Measurements from ENCODE around the gene MAML3.

MAML3 gene

DNA sequence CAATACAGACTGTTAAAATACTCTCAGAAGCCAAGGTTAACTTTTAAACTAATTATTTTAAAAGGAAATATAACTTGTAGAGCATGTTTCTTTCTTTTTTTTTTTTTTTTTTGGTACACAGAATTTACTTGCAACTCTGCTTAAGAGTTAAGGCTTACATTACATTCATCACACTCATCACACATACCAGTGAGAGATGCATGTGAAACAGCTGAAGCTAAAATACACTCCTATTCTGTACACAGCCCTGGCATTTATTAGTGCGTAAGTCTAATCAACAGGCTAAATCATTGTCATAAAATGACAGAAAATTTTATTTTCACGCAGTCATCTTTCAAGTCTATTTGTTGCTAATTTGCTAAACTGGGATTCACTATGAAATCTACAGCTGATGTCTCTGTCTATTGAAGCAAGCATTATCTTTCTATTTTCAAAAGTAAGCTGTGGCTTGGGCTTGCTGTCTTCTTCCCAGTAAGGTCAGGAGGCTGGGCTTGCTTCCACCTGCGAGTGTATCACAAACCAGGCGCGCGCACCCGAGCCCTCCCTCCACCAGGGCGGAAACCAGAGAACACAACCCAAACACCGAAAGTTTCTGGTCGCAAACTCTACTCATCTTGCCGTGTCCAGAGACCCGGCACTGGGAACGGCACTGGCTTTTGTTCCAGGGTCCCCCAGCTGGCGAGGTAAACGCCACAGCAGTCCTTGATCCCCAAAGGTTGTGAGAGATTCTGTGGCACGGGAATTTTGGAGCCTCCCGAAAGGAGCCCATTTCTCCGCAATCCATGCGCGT lies 3.9 kb downstream of the MAML3 start:
- Histone ChIP-seq H3K4me1 (ENCODE audit: insufficient read depth, low read length) (peaks cover 12% of the 10 kb centered on the region), H3K9ac (ENCODE audit: low read depth, low read length) (peak overlapping the region; percentile 94), H3K9me3 (ENCODE audit: control insufficient read depth, insufficient read depth, low read length) (no peaks in the 10 kb centered on the region), H3K36me3 (ENCODE audit: insufficient read depth, low read length) (no peaks in the 10 kb centered on the region)

DNA sequence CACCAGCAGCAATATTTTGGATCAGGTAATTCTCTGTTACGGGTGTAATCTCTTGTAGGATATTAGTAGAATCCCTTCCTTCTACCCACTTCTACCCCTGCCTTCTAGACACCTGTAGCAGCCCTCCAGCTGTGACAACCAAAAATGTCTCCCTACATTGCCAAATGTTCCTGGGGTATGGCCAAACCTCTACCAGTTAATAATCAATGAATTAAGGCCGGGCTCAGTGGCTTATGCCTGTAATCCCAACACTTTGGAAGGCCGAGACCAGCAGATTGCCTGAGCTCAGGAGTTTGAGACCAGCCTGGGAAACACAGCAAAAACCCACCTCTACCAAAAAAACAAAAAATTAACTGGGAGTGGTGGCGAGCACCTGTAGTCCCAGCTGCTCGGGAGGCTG lies 9.9 kb downstream of the MAML3 start:
- Histone ChIP-seq H3K9me3 (ENCODE audit: control insufficient read depth, insufficient read depth, low read length) (no peaks in the 10 kb centered on the region), H3K9ac (ENCODE audit: low read depth, low read length) (no peak overlapping the region), H3K4me1 (ENCODE audit: insufficient read depth, low read length) (peaks cover 15% of the 10 kb centered on the region), H3K36me3 (ENCODE audit: insufficient read depth, low read length) (no peaks in the 10 kb centered on the region)

- H3K9ac ChIP-seq (ENCODE audit: low read depth, low read length), result no peak overlapping the region
- H3K9me3 ChIP-seq (ENCODE audit: control insufficient read depth, insufficient read depth, low read length), result no peaks in the 10 kb centered on the region
- peaks cover 28% of the 10 kb centered on the region for H3K4me1 ChIP-seq (ENCODE audit: insufficient read depth, low read length)
- H3K36me3 ChIP-seq (ENCODE audit: insufficient read depth, low read length), result no peaks in the 10 kb centered on the region
Measured at GRCh38 chr4:140141210-140141835, 12.7 kb downstream of the MAML3 start.

DNA sequence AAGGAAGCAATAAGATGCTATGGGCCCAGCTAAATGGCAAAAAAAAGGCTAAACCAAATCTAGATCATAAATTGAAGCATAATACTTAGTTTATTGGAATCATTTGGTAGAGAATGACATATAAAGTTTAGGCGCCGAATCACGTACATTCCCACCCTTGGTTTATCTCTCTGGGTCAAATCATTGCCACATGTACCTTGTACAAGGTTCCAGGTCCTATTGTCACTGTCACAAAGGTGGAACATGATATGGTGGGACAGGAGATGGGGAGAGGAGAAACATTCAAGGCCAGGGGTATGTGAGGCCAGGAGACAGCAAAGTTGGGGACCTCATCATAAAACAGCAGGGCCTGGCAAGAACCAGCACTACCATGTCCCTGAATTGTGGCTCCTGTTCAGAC lies 13.4 kb downstream of the MAML3 start:
- Histone ChIP-seq H3K9ac (ENCODE audit: low read depth, low read length) (no peak overlapping the region), H3K36me3 (ENCODE audit: insufficient read depth, low read length) (no peaks in the 10 kb centered on the region), H3K9me3 (ENCODE audit: control insufficient read depth, insufficient read depth, low read length) (no peaks in the 10 kb centered on the region), H3K4me1 (ENCODE audit: insufficient read depth, low read length) (peaks cover 35% of the 10 kb centered on the region)

- no peak overlapping the region for H3K9ac ChIP-seq (ENCODE audit: low read depth, low read length)
- no peaks in the 10 kb centered on the region for H3K36me3 ChIP-seq (ENCODE audit: insufficient read depth, low read length)
- H3K9me3 ChIP-seq (ENCODE audit: control insufficient read depth, insufficient read depth, low read length), result no peaks in the 10 kb centered on the region
- H3K4me1 ChIP-seq (ENCODE audit: insufficient read depth, low read length), result peaks cover 36% of the 10 kb centered on the region
Measured at GRCh38 chr4:140138428-140138827, 15.6 kb downstream of the MAML3 start.

DNA sequence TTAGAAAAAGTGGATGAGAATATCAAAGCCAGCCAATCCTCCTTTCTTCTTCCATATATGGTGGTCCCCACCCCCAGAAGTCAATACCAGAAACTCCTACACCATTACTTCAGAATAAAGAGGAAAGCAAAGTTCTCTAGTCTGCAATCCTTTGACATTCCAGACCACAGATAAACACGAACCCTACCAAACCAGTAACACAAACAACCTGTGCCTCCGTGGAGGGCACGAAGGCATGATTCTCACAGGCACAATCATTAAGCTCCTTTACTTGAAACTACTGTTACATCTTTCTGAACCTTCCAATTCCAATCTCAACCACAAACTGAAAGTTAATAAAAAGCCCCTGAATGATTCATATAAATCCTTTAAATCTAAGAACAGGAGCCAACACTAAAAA lies 16.3 kb downstream of the MAML3 start:
- Histone ChIP-seq H3K4me1 (ENCODE audit: insufficient read depth, low read length) (peaks cover 36% of the 10 kb centered on the region), H3K9me3 (ENCODE audit: control insufficient read depth, insufficient read depth, low read length) (no peaks in the 10 kb centered on the region), H3K9ac (ENCODE audit: low read depth, low read length) (no peak overlapping the region), H3K36me3 (ENCODE audit: insufficient read depth, low read length) (no peaks in the 10 kb centered on the region)

DNA sequence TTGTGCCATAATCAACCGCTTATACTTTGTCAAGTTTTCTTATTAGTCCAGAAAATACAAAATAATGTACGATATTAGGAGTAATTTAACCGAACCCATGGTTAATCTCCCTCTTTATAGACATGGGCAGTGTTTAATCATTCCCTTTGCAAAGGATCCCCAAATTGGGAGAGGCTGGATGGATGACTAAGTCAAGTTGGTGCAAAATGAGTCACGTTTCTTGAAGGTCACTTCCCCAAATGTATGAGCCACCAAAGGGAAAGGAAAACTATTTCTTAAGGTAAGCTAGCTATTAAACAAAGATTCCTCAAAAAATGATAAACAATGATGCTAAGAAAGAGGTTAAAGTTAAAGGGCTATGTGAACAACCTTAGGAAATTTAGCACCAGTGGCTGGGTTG lies 17.5 kb downstream of the MAML3 start:
- H3K4me1 ChIP-seq (ENCODE audit: insufficient read depth, low read length), result peaks cover 36% of the 10 kb centered on the region
- H3K9me3 ChIP-seq (ENCODE audit: control insufficient read depth, insufficient read depth, low read length), result no peaks in the 10 kb centered on the region
- H3K9ac ChIP-seq (ENCODE audit: low read depth, low read length), result no peak overlapping the region
- no peaks in the 10 kb centered on the region for H3K36me3 ChIP-seq (ENCODE audit: insufficient read depth, low read length)

DNA sequence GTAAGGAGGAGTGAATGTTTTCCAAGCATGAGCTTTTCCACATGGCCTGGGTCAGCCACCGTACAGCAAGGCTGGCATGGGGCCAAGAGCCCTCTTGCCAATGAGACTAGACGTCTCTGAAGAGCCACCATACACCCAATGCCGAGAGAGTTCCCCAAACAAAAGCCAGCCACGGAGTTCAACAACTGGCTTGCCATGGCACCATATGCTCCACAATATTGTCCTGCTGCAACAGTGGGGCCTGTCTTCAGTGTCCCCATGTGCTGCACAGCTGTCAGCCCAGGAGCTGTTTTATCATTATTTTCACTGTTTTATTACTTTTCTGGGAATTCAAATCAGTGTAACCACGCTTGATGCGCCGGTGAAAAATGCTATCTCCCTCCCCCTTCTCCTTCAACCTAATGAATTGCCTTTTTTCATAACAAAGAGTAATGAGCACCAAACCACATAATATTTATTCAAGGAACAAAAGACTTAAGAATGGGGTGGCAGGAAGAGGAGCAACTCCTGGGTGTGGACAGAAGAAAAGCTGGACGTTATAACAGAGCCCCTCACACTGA lies 18.4 kb downstream of the MAML3 start:
- no peaks in the 10 kb centered on the region for H3K36me3 ChIP-seq (ENCODE audit: insufficient read depth, low read length)
- no peaks in the 10 kb centered on the region for H3K9me3 ChIP-seq (ENCODE audit: control insufficient read depth, insufficient read depth, low read length)
- peaks cover 34% of the 10 kb centered on the region for H3K4me1 ChIP-seq (ENCODE audit: insufficient read depth, low read length)
- H3K9ac ChIP-seq (ENCODE audit: low read depth, low read length), result no peak overlapping the region; the same call in 1 of the 2 replicates

DNA sequence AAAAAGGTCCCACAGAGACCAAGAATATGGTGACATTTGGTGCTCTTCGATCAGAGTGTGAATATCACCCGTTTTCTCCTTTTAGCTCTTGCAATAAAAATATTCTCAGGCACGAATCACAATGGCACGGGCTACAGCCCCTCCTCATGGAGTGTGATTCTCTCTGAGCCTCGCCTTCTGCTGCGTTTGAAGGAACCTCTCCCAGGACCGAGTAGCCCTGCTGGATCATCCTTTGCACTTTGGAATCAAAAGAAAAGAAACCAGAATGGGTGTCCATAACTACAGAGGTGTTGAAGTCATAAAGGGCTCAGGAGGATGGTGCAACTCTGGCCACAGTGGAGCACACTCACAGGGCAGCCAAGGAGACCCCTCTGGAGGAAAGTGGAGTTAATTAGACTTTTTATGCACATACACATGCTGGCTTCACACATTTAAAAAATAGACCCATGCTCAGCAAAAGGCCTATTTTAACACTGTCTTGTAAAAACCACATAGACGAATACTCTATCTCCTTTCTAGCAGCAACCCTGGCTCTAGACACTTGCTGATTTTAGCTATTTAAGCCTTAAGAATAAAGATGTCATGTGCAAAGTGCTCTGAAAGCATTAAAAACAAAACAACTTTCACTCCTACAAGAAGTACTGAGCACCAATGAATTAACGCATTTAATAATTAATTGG lies 19.1 kb downstream of the MAML3 start:
- H3K9me3 ChIP-seq (ENCODE audit: control insufficient read depth, insufficient read depth, low read length), result no peaks in the 10 kb centered on the region
- peaks cover 32% of the 10 kb centered on the region for H3K4me1 ChIP-seq (ENCODE audit: insufficient read depth, low read length)
- no peaks in the 10 kb centered on the region for H3K36me3 ChIP-seq (ENCODE audit: insufficient read depth, low read length)
- no peak overlapping the region for H3K9ac ChIP-seq (ENCODE audit: low read depth, low read length)

DNA sequence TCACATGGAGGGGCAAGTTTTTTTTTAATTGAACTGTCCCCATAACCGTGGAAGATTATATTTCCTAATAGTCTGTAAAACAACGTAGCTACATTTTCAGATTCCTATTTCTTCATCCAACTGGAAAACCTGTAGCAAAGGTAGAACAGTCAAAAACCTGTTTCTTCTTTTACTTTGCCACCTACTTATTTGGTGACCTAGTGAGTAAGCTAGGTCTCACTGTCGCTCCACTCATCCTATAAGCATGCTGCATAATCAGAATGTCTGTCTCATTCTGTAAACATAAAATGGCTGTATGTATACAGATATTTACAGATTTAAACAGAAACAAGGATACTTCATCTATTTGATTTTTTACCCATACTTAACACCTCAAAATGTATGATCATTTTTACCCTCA lies 20.4 kb downstream of the MAML3 start:
- Histone ChIP-seq H3K4me1 (ENCODE audit: insufficient read depth, low read length) (peaks cover 32% of the 10 kb centered on the region), H3K36me3 (ENCODE audit: insufficient read depth, low read length) (no peaks in the 10 kb centered on the region), H3K9ac (ENCODE audit: low read depth, low read length) (no peak overlapping the region), H3K9me3 (ENCODE audit: control insufficient read depth, insufficient read depth, low read length) (no peaks in the 10 kb centered on the region)

DNA sequence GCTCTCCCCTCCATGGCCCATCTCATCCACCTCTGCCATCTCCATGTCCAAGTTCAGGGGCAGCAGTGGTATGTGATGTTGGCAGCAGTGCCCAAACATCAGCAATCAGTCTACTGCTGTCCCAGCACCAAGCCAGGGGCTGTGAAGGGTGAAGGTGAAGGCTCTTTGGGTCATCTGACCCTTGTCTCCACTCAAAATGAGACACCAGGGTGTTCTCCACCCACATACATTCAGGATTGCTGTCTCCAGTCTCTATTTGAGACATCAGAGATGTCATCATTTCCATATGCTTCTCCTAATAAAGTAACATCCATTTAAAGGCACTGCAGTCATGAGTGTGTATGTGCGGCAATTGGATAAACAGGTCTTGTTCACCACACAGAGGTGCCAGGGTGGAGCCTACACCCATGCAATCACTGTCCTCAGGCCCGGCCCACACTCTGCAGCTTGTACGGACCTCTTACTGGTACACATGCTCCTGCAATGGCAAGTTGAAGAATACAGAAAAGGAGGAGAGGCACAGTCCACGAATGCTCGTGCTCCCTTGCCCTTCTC lies 22.2 kb downstream of the MAML3 start:
- Histone ChIP-seq H3K9me3 (ENCODE audit: control insufficient read depth, insufficient read depth, low read length) (no peaks in the 10 kb centered on the region), H3K36me3 (ENCODE audit: insufficient read depth, low read length) (no peaks in the 10 kb centered on the region), H3K9ac (ENCODE audit: low read depth, low read length) (no peak overlapping the region), H3K4me1 (ENCODE audit: insufficient read depth, low read length) (peaks cover 23% of the 10 kb centered on the region)

- H3K36me3 ChIP-seq (ENCODE audit: insufficient read depth, low read length), result no peaks in the 10 kb centered on the region
- H3K9ac ChIP-seq (ENCODE audit: low read depth, low read length), result no peak overlapping the region
- H3K4me1 ChIP-seq (ENCODE audit: insufficient read depth, low read length), result peaks cover 12% of the 10 kb centered on the region
- no peaks in the 10 kb centered on the region for H3K9me3 ChIP-seq (ENCODE audit: control insufficient read depth, insufficient read depth, low read length)
Measured at GRCh38 chr4:140130677-140131076, 23.3 kb downstream of the MAML3 start.

DNA sequence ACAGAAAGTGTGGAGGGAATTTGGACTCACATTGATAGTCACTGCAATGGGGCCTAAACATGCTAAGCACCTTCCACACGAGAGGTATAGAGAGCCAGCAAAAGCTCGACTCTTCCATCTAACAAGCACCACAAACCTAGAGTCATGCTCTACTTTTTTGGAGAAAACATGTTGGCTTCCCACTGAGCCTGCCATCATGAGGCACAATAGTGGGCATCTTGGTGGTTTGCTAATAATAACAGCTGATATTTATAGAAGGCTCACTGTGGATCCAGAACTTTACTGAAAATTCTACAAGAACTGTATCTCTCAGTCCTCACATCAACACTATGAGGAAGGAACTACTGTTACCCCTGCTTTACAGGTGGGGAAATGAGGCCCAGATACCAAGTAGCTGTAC lies 26.6 kb downstream of the MAML3 start:
- H3K9ac ChIP-seq (ENCODE audit: low read depth, low read length), result no peak overlapping the region
- H3K4me1 ChIP-seq (ENCODE audit: insufficient read depth, low read length), result no peaks in the 10 kb centered on the region
- no peaks in the 10 kb centered on the region for H3K9me3 ChIP-seq (ENCODE audit: control insufficient read depth, insufficient read depth, low read length)
- no peaks in the 10 kb centered on the region for H3K36me3 ChIP-seq (ENCODE audit: insufficient read depth, low read length)

GRCh38 chr4:140126261-140126660 lies 27.7 kb downstream of the MAML3 start:
- Histone ChIP-seq H3K36me3 (ENCODE audit: insufficient read depth, low read length) (no peaks in the 10 kb centered on the region), H3K9ac (ENCODE audit: low read depth, low read length) (no peak overlapping the region), H3K4me1 (ENCODE audit: insufficient read depth, low read length) (no peaks in the 10 kb centered on the region), H3K9me3 (ENCODE audit: control insufficient read depth, insufficient read depth, low read length) (no peaks in the 10 kb centered on the region)
